ENCODE measurements around the gene FXYD5.

- TF ChIP-seq EZH2 (IDR thresholded peaks at IDR 0.05; ENCODE audit: low read depth): no peak
- TF ChIP-seq CTCF (conservative IDR thresholded peaks at IDR 0.05): no peak
These were observed 45.0 kb upstream of the FXYD5 start for GRCh38 chr19:35109395-35110112.

Data from PC-9 (cell line).